H1 (cell line): ENCODE results near the gene TRAPPC13. TPM values are rescaled to one million over a fixed set of nuclear protein-coding genes. Genes with fewer than 3 reads are reported as not detected.
"Not testable (repeated sequence)": the region's sequence is repeated elsewhere in the genome, so short reads cannot be mapped to it uniquely, and the experiment has no call there.

ENCODE experiments used
- CTCF ChIA-PET: fragments of 300-600 bp; sonication (Branson Sonifier 250); formaldehyde crosslinking; loops from one replicate; lab custom pipeline; 2021; ENCODE audit not compliant: partially characterized antibody; lab: Charles Lee
- POLR2A ChIA-PET: fragments of 300-600 bp; sonication (Branson Sonifier 250); formaldehyde crosslinking; loops from one replicate; lab custom pipeline; 2021; ENCODE audit warnings: inconsistent platforms; ENCODE audit not compliant: partially characterized antibody; lab: Charles Lee
- DNase-seq, 2 experiments: peaks; one replicate each; pipeline versions ENCODE4 v3.0.0 to v3.0.0-alpha.2; 2010 to 2022; ENCODE audit warnings: low spot score in 2 of 2, low read depth in 1 of 2, mixed read lengths in 1 of 2
- FAIRE-seq: peaks from 2 replicates; lab custom pipeline; 2011; peaks lifted over from hg19 to GRCh38; lab: Jason Lieb, UNC
- H2AFZ ChIP-seq: 2 replicates; pipeline ENCODE4 v1.8.1; 2012; ENCODE audit warnings: low read length, inconsistent platforms
- H2AK5ac ChIP-seq: 2 replicates; pipeline ENCODE4 v1.6.1; 2013; ENCODE audit warnings: low read depth, low read length
- H2BK120ac ChIP-seq: replicated peaks from 2 replicates; pipeline ENCODE3; 2013; ENCODE audit warnings: low read depth, low read length, inconsistent platforms
- H2BK12ac ChIP-seq: 2 replicates; pipeline ENCODE4 v1.6.1; 2013; ENCODE audit warnings: low read depth, low read length
- H2BK15ac ChIP-seq: 2 replicates; pipeline ENCODE4 v1.6.1; 2013; ENCODE audit warnings: low read length
- H2BK20ac ChIP-seq: 2 replicates; pipeline ENCODE4 v1.6.1; 2013; ENCODE audit warnings: low read length
- H2BK5ac ChIP-seq: 2 replicates; pipeline ENCODE4 v1.6.1; 2013; ENCODE audit warnings: low read depth, low read length
- H3K14ac ChIP-seq: 2 replicates; pipeline ENCODE4 v1.6.1; 2013; ENCODE audit warnings: inconsistent platforms; ENCODE audit not compliant: insufficient read length
- H3K18ac ChIP-seq: 2 replicates; pipeline ENCODE4 v1.6.1; 2013; ENCODE audit warnings: low read length; ENCODE audit errors: extremely low read depth
- H3K23ac ChIP-seq: 2 replicates; pipeline ENCODE4 v1.6.1; 2013; ENCODE audit warnings: inconsistent platforms; ENCODE audit not compliant: insufficient read length
- H3K23me2 ChIP-seq: 2 replicates; pipeline ENCODE4 v1.6.1; 2013; ENCODE audit warnings: low read depth, low read length
- H3K27ac ChIP-seq: 2 replicates; pipeline ENCODE4 v1.6.1; 2011; ENCODE audit warnings: low read depth, low read length, inconsistent platforms
- H3K27me3 ChIP-seq, 4 experiments: replicated peaks in 1 of 4; 1 replicate in 1 of 4; 2 replicates in 3 of 4; pipeline versions ENCODE4 v1.6.1 to v1.8.1; 2011 to 2013; ENCODE audit warnings: low read length in 3 of 4, mild to moderate bottlenecking in 3 of 4, inconsistent platforms in 2 of 4, mixed read lengths in 2 of 4, moderate library complexity in 1 of 4; ENCODE audit not compliant: control insufficient read depth in 3 of 4, insufficient read depth in 3 of 4; ENCODE audit errors: extremely low read depth in 1 of 4
- H3K36me3 ChIP-seq, 4 experiments: 2 replicates each; pipeline versions ENCODE4 v1.6.1 to v1.8.1; 2011 to 2013; ENCODE audit warnings: mild to moderate bottlenecking in 4 of 4, low read length in 3 of 4, moderate library complexity in 2 of 4, control low read depth in 1 of 4, inconsistent platforms in 1 of 4; ENCODE audit not compliant: insufficient read depth in 4 of 4, control insufficient read depth in 2 of 4
- H3K4ac ChIP-seq: replicated peaks from 2 replicates; pipeline ENCODE3; 2013; ENCODE audit warnings: low read length, low read depth, mixed read lengths, inconsistent platforms; ENCODE audit not compliant: insufficient read length
- H3K4me1 ChIP-seq, 4 experiments: replicated peaks in 1 of 4; 1 replicate in 1 of 4; 2 replicates in 3 of 4; pipeline versions ENCODE4 v1.6.1 to v1.8.1; 2011 to 2013; ENCODE audit warnings: low read length in 3 of 4, inconsistent platforms in 2 of 4, mixed read lengths in 1 of 4; ENCODE audit not compliant: insufficient read depth in 4 of 4, control insufficient read depth in 3 of 4
- H3K4me2 ChIP-seq, 2 experiments: 2 replicates each; pipeline versions ENCODE4 v1.6.1 to v1.8.1; 2011 to 2013; ENCODE audit warnings: low read depth in 2 of 2, low read length in 2 of 2, control low read depth in 1 of 2, inconsistent platforms in 1 of 2, mild to moderate bottlenecking in 1 of 2; ENCODE audit not compliant: insufficient read depth in 1 of 2
- H3K4me3 ChIP-seq, 4 experiments: fragments of 200-600, 300-600 bp in 1 of 4; sonication (generic), shearing (Covaris generic), sonication (Bioruptor Twin) in 1 of 4; 2 replicates each; pipeline versions ENCODE4 v1.5.1 to v1.8.1; 2011 to 2016; ENCODE audit warnings: low read length in 4 of 4, low read depth in 3 of 4, control low read depth in 2 of 4, inconsistent platforms in 2 of 4, mild to moderate bottlenecking in 2 of 4, mixed read lengths in 1 of 4, moderate library complexity in 1 of 4; ENCODE audit not compliant: insufficient read depth in 2 of 4; ENCODE audit errors: extremely low read depth in 1 of 4
- H3K56ac ChIP-seq: replicated peaks from 2 replicates; pipeline ENCODE3; 2013; ENCODE audit warnings: low read depth, mild to moderate bottlenecking, mixed read lengths, low read length, inconsistent platforms; ENCODE audit not compliant: insufficient read length
- H3K79me1 ChIP-seq: 2 replicates; pipeline ENCODE4 v1.6.1; 2013; ENCODE audit warnings: low read depth, low read length, control low read depth
- H3K79me2 ChIP-seq, 2 experiments: 2 replicates each; pipeline versions ENCODE4 v1.6.1 to v1.8.1; 2012 to 2013; ENCODE audit warnings: low read length in 2 of 2, mild to moderate bottlenecking in 2 of 2, inconsistent platforms in 1 of 2; ENCODE audit not compliant: insufficient read depth in 2 of 2, control insufficient read depth in 1 of 2
- H3K9ac ChIP-seq, 4 experiments: replicated peaks in 1 of 4; 1 replicate in 1 of 4; 2 replicates in 3 of 4; pipeline versions ENCODE4 v1.6.1 to v1.8.1; 2011 to 2013; ENCODE audit warnings: low read depth in 3 of 4, low read length in 3 of 4, control low read depth in 2 of 4, mild to moderate bottlenecking in 2 of 4, moderate library complexity in 2 of 4, inconsistent platforms in 1 of 4; ENCODE audit errors: extremely low read depth in 1 of 4
- H3K9me3 ChIP-seq, 2 experiments: 2 replicates each; pipeline versions ENCODE4 v1.6.1 to v1.8.1; 2012 to 2013; ENCODE audit warnings: mild to moderate bottlenecking in 2 of 2, moderate library complexity in 2 of 2, control low read depth in 1 of 2, inconsistent platforms in 1 of 2, low read depth in 1 of 2, low read length in 1 of 2, mixed read lengths in 1 of 2; ENCODE audit not compliant: insufficient read depth in 2 of 2
- H4K20me1 ChIP-seq, 2 experiments: replicated peaks in 1 of 2; 2 replicates each; pipeline versions ENCODE3 to v1.8.1; 2011 to 2013; ENCODE audit warnings: inconsistent platforms in 2 of 2, low read length in 2 of 2, mild to moderate bottlenecking in 1 of 2; ENCODE audit not compliant: insufficient read depth in 2 of 2, control insufficient read depth in 1 of 2
- H4K5ac ChIP-seq: 2 replicates; pipeline ENCODE4 v1.6.1; 2013; ENCODE audit warnings: low read length, low read depth, mixed read lengths, inconsistent platforms; ENCODE audit not compliant: insufficient read length
- H4K8ac ChIP-seq: 2 replicates; pipeline ENCODE4 v1.8.0; 2013; ENCODE audit warnings: mild to moderate bottlenecking, moderate library complexity, low read length, inconsistent platforms; ENCODE audit not compliant: insufficient read depth; ENCODE audit errors: extremely low read depth
- H4K91ac ChIP-seq: replicated peaks from 2 replicates; pipeline ENCODE3; 2013; ENCODE audit warnings: low read length, mixed read lengths, inconsistent platforms; ENCODE audit not compliant: insufficient read length
- BACH1 ChIP-seq: IDR thresholded peaks from 2 replicates; pipeline ENCODE4 v1.6.1; 2012; ENCODE audit warnings: low read length, improper control_type of control experiment
- CBX8 ChIP-seq: fragments of 300-800, 300-1000 bp; sonication (generic); IDR thresholded peaks from 2 replicates; pipeline ENCODE4 v1.7.1; 2016; ENCODE audit warnings: low read depth, low read length, borderline replicate concordance
- TAF7 ChIP-seq: optimal IDR thresholded peaks from 2 replicates; pipeline ENCODE3; 2011; ENCODE audit warnings: low read depth, mild to moderate bottlenecking, inconsistent platforms, low read length, moderate library complexity, borderline replicate concordance
- WGBS, 2 experiments: shearing (Covaris generic) in 1 of 2; methylation state at CpG; one replicate each; pipeline versions ENCODE4 v1.1.6 to v1.1.7; 2013 to 2015; ENCODE audit warnings: low lambda C conversion rate in 2 of 2, mixed read lengths in 2 of 2, inconsistent platforms in 1 of 2, low coverage in 1 of 2, missing lambda C conversion rate in 1 of 2; ENCODE audit not compliant: insufficient replicate concordance in 2 of 2, insufficient coverage in 1 of 2, insufficient read length in 1 of 2; ENCODE audit errors: extremely low coverage in 1 of 2, missing lambda C conversion rate in 1 of 2; 5-methylcytosine and 5-hydroxymethylcytosine counted together
- polyA plus RNA-seq, 7 experiments: library from polyadenylated mRNA; depleted of rRNA in 3 of 7; stranded (reverse) in 5 of 7; unstranded in 2 of 7; fragments of >200 nt in 5 of 7; fragments of 200-250 nt in 2 of 7; gene quantifications; 1 replicate in 5 of 7; 2 replicates in 1 of 7; 4 replicates in 1 of 7; pipeline versions ENCODE4 v1.2.1 to v1.2.3, GENCODE V29; 2011 to 2013; ENCODE audit warnings: missing spikeins in 2 of 7, mixed read lengths in 2 of 7
- total RNA-seq: library from RNA; stranded (reverse); fragmentation: NEBNext Ultra II Directional; extraction: Animal tissue kit (Norgen Biotek cat#: 25700); gene quantifications from 2 replicates; pipeline ENCODE4 v1.2.1, GENCODE V29; 2021
- TF ChIP-seq, protein P1 (sequence below): IDR thresholded peaks from 2 replicates; pipeline ENCODE4 v1.6.1; 2011; ENCODE audit warnings: low read length, improper control_type of control experiment
- TF ChIP-seq, protein P2 (sequence below), 3 experiments: IDR thresholded peaks; 1 replicate in 2 of 3; 2 replicates in 1 of 3; pipeline versions ENCODE4 v1.5.1 to v1.6.1; 2011; ENCODE audit warnings: low read length in 3 of 3, mild to moderate bottlenecking in 3 of 3, inconsistent platforms in 2 of 3, low read depth in 1 of 3, moderate library complexity in 1 of 3; ENCODE audit not compliant: insufficient read depth in 1 of 3; ENCODE audit errors: control extremely low read depth in 1 of 3
- TF ChIP-seq, protein P3 (sequence below): IDR thresholded peaks from 2 replicates; pipeline ENCODE4 v1.6.1; 2011; ENCODE audit warnings: low read depth, mild to moderate bottlenecking, low read length; ENCODE audit not compliant: insufficient read depth

Gene TRAPPC13
- total and polyA plus RNA-seq, 2 of the 8 experiments (the other 6 are each of a cell fraction or from before 2014, with no cell fraction given), result 6.3 to 16.8 TPM

DNA sequence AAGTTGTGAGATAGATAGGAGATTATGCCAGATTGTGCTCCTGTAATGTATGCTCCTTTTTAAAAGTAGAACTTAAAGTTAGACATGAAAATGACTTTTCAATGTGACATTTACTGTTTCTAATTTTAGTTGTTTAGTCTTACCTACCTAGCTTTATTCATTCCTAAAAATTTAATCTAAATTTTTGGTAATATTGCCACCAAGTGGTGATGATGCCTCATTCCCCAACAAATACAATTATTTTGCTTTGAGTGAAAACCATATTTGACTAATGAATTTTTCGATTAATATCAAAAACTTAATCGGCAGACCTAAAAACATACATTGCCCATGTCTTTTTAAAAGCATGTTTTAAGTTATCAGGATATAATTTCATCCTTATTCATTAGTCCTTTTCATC lies 36.1 kb upstream of the TRAPPC13 start (continued):
- TF ChIP-seq BACH1 (no peak), TAF7 (no peak), CBX8 (no peak)
- TF ChIP-seq, protein P1, sequence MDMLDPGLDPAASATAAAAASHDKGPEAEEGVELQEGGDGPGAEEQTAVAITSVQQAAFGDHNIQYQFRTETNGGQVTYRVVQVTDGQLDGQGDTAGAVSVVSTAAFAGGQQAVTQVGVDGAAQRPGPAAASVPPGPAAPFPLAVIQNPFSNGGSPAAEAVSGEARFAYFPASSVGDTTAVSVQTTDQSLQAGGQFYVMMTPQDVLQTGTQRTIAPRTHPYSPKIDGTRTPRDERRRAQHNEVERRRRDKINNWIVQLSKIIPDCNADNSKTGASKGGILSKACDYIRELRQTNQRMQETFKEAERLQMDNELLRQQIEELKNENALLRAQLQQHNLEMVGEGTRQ, result no peak
- TF ChIP-seq, protein P2, sequence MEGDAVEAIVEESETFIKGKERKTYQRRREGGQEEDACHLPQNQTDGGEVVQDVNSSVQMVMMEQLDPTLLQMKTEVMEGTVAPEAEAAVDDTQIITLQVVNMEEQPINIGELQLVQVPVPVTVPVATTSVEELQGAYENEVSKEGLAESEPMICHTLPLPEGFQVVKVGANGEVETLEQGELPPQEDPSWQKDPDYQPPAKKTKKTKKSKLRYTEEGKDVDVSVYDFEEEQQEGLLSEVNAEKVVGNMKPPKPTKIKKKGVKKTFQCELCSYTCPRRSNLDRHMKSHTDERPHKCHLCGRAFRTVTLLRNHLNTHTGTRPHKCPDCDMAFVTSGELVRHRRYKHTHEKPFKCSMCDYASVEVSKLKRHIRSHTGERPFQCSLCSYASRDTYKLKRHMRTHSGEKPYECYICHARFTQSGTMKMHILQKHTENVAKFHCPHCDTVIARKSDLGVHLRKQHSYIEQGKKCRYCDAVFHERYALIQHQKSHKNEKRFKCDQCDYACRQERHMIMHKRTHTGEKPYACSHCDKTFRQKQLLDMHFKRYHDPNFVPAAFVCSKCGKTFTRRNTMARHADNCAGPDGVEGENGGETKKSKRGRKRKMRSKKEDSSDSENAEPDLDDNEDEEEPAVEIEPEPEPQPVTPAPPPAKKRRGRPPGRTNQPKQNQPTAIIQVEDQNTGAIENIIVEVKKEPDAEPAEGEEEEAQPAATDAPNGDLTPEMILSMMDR (IDR thresholded peaks at IDR 0.05; ENCODE audit: control extremely low read depth in 1 of 3, insufficient read depth in 1 of 3, low read depth in 1 of 3, low read length in 3 of 3), result no peak
- TF ChIP-seq, protein P3, sequence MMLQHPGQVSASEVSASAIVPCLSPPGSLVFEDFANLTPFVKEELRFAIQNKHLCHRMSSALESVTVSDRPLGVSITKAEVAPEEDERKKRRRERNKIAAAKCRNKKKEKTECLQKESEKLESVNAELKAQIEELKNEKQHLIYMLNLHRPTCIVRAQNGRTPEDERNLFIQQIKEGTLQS, result no peak

DNA sequence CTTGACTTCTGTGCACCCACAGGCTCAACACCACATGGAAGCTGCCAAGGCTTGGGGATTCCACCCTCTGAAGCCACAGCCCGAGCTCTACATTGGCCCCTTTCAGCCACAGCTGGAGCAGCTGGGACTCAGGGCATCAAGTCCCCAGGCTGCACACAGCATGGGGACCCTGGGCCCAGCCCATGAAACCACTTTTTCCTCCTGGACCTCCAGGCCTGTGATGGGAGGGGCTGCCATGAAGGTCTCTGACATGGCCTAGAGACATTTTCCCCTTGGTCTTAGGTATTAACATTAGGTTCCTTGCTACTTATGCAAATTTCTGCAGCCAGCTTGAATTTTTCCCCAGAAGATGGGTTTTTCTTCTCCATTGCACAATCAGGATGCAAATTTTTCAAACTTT lies 23.1 kb upstream of the TRAPPC13 start:
- H2BK15ac ChIP-seq, H3K79me1 ChIP-seq, H4K91ac ChIP-seq, H2BK12ac ChIP-seq, H2AFZ ChIP-seq, H3K9me3 ChIP-seq, CTCF ChIA-PET, H3K23ac ChIP-seq, H3K14ac ChIP-seq, POLR2A ChIA-PET, H2BK20ac ChIP-seq, H3K18ac ChIP-seq, H2AK5ac ChIP-seq, H2BK5ac ChIP-seq, H4K8ac ChIP-seq, H3K27me3 ChIP-seq, H3K9ac ChIP-seq, H3K23me2 ChIP-seq, H2BK120ac ChIP-seq, H3K27ac ChIP-seq, H3K4me3 ChIP-seq, H3K4me2 ChIP-seq, H3K4ac ChIP-seq, H4K5ac ChIP-seq, H3K79me2 ChIP-seq, FAIRE-seq, H4K20me1 ChIP-seq, H3K4me1 ChIP-seq, H3K56ac ChIP-seq, DNase-seq: not testable (repeated sequence)
- H3K36me3 ChIP-seq, result peaks cover 0 to 28% (median 13%) of the 10 kb centered on the region in 4 experiments; a peak in 4 of 8 replicates
- WGBS, 2 experiments, result 85% methylated on average over 1 of the region's 1 CpG; no CpG with 5 or more reads in 1 of the 2 experiments
